Measurements from ENCODE around the gene MOB3B.

DNA sequence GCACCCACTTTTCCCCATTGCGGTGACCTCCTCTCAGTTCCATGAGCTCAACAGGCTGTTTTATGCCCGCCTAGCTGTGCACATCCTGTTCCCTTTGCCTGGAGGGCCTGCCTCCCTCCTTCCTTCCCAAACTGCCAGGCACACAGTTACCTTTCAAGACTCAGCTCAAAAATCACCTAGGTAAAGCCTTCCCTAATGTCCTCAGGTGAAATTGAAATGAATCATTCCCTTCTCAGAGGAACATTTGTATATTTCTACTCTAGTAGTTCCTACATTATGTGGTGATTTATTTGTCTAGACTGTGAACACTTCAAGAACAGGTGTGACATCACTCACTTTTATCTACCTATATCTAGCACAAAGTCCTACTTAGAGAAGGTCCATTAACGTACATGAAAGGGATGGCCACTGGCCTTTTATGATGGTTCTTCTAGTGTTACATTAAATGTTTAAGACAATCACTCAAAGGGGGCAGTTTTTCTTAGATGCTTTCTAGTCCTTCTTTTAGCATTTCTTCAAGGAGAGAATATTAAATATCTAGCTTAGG, 129.2 kb downstream of the MOB3B start:
- TF ChIP-seq CTCF (conservative IDR thresholded peaks at IDR 0.05 in 1 of 2, IDR thresholded peaks at IDR 0.05 in 1 of 2; ENCODE audit: low read depth in 1 of 2, low read length in 2 of 2) (no peak), EZH2 (IDR thresholded peaks at IDR 0.05; ENCODE audit: low read length, missing control alignments) (no peak)
